ENCODE results near the gene STAT5B.
A peak's percentile ranks its signal among the peaks of the same experiment; 100 is the strongest.
"Not testable (repeated sequence)": the region's sequence is repeated elsewhere in the genome, so short reads cannot be mapped to it uniquely, and the experiment has no call there.

Gene STAT5B

GRCh38 chr17:42266918-42267766 lies 9.0 kb downstream of the STAT5B start:
- DNase-seq (ENCODE audit: low read depth): peak; percentile 74

DNA sequence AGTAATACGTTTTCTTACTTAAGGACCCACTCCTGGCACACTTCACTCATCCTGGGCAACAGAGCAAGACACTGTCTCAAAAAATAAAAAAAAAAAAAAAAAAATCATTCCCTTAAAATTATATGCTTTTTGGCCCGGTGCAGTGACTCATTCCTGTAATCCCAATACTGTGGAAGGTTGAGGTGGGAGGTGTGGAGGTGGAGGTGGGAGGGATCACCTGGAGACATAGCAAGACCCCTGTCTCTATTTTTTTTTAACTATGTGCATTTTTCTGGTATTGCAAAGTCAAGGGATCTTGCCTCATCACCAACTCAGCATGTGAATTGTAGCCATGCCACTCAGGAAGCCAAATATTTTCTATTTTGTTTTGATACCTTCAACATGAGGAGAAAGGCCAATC lies 9.7 kb downstream of the STAT5B start:
- DNase-seq (ENCODE audit: low read depth): no peak

- DNase-seq (ENCODE audit: low read depth): not testable (repeated sequence)
Observed at GRCh38 chr17:42264366-42264765, 11.8 kb downstream of the STAT5B start.

DNA sequence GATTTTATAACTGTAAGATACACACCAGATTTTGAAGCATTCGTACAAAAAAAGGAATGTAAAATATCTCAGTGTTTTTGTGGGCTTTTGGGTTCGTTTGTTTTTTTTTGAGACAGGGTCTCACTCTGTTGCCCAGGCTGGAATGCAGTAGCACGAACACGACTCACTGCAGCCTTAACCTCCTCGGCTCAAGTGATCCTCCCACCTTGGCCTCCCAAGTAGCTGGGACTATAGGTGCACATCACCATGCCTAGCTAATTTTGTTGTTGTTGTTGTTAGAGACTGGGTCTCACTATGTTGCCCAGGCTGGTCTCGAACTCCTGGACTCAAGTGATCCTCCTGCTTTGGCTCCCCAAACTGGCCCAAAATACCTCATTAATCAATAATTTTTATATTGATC lies 15.9 kb downstream of the STAT5B start:
- no peak for DNase-seq (ENCODE audit: low read depth)

DNA sequence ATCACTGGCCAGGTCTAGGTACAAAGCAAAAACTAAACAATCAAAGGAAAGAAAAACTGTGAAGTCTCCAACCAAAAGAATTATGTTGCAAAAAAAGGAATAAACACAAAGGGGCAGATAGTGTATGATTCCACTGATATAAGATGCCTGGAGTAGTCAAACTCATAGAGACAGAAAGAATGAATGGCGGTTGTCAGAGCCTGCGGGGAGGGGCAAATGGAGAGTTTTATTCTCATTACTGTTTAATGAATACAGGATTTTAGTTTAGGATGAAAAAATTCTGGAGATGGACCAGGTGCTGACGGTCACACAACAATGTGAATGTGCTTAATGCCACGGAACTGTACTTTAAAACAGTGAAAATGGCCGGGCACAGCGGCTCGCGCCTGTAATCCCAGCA lies 20.7 kb downstream of the STAT5B start:
- DNase-seq (ENCODE audit: low read depth): no peak

DNA sequence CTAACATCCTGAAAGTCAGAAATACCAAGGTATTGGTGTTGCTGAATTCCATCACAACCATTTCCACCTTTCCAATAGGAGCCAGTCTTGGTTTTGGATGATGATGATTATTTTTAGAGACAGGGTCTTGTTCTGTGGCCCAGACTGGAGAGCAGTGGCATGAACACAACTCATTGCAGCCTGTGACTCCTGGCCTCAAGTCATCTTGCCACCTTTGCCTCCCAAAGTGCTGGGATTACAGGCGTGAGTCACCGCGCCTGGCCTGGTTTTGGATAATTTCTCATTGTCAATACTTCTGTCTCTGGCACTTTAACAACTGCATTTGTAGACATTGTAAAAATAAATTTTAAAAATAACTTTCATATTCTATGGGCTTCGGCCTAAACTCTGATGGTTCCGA lies 22.6 kb downstream of the STAT5B start:
- no peak for DNase-seq (ENCODE audit: low read depth)

GRCh38 chr17:42252597-42253550 lies 23.3 kb downstream of the STAT5B start:
- no peak for DNase-seq (ENCODE audit: low read depth)

GRCh38 chr17:42251115-42251514 lies 25.1 kb downstream of the STAT5B start:
- no peak for DNase-seq (ENCODE audit: low read depth)

DNA sequence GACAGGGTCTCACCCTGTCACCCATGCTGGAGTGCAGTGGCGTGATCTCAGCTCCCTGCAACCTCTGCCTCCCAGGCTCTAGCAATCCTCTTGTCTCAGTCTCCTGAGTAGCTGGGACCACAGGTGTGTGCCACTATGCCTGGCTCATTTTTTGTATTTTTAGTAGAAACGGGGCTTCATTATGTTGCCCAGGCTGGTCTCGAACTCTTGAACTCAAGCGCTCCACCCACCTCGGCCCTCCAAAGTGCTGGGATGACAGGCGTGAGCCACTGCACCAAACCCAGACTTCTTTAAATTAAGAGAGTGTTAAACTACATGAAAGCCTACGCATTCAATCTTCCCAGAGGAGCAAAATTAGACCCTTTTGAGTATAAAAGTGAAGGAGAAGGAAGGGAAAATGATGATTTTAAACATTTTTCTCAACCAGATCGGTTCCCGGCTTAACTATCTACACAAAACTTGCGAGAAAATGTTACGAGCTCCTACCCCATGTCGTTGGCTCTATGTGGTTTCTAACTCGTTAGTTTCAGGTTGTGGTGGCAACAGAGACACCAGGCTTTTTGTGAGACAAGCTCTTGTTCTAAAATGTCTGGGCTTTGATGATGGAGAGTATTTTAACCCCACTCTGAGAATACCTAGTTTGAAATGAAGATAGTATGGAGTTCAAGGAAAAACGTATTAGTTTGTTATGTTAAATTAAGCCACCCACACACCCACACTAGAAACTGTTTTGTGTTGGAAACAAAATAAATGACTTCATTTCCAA lies 26.3 kb downstream of the STAT5B start:
- no peak for DNase-seq (ENCODE audit: low read depth)

DNA sequence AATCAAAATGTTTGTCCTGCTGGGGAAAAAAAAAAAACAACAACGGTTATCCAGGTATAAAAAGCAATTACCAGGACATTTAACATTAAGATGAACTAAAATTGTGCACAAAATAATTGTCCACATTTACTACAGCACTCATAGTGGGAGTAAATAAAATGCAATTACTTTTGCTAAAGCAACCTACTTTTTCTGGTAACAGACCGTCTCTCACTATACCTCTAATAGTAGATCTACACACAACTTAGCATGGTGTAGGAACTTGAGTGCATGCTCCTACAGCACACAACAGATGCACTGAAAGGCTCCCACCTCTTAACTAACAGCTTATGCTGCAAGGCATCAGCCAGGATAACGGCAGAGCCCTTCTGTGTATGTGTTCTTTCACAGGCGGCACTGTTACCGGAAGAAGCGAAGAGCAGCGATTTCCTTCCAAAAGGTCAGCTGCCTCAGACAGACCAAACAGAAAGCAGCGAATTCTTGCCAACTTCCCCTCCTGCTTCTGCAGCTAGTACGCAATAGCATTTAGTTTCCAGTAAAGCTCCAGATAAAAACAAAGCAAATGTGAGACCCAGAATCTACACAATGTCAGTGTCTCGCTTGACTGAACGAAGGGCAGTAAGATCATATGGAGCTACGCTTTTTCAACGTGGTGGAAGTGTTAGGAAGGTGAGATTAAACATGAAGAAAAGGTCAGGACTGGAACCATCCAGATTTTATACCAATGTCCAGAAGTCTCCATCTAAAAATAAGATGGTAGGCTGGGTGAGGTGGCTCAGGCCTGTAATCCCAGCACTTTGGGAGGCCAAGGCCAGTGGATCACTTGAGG lies 27.6 kb downstream of the STAT5B start:
- peak; percentile 76 for DNase-seq (ENCODE audit: low read depth)

GRCh38 chr17:42247734-42248133 lies 28.5 kb downstream of the STAT5B start:
- DNase-seq (ENCODE audit: low read depth): peak; percentile 64

DNA sequence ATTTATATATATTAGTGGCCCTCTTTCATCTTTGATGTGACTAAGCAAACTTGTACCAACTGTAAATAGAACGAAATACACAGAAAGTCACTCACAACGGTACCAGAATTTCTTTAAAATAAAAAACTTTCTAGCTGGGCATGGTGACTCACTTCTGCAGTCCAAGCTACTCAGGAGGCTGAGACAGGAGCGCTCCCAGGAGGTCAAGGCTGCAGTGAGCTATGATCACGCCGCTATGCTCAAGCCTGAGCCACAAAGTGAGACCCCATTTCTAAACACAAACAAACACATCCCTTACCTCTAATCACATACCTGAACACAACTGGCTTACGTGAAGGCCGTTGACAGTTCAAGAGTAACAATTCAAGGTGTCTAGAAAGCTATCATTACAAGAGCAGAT lies 29.7 kb downstream of the STAT5B start:
- no peak for DNase-seq (ENCODE audit: low read depth)

GRCh38 chr17:42245183-42245582 lies 31.0 kb downstream of the STAT5B start:
- not testable (repeated sequence) for DNase-seq (ENCODE audit: low read depth)

DNA sequence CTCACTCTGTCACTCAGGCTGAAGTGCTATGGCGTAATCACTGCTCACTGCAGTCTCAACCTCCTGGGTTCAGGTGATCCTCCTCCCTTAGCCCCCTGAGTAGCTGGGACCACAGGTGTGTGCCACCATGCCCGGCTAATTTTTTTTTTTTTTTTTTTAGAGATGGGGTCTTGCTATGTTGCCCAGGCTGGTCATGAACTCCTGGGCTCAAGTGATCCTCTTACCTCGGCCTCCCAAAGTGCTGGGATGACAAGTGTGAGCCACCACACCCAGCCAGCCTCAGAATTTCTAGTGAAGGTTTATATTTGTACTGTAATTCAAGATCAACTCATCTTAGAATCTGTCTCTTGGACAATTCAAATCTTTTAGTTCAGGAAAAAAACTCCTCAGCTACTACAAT lies 32.1 kb downstream of the STAT5B start:
- not testable (repeated sequence) for DNase-seq (ENCODE audit: low read depth)

- no peak for DNase-seq (ENCODE audit: low read depth)
Observed at GRCh38 chr17:42243493-42243982, 32.7 kb downstream of the STAT5B start.

- DNase-seq (ENCODE audit: low read depth): no peak
Observed at GRCh38 chr17:42241871-42242270, 34.3 kb downstream of the STAT5B start.

- not testable (repeated sequence) for DNase-seq (ENCODE audit: low read depth)
Observed at GRCh38 chr17:42240863-42241262, 35.3 kb downstream of the STAT5B start.

DNA sequence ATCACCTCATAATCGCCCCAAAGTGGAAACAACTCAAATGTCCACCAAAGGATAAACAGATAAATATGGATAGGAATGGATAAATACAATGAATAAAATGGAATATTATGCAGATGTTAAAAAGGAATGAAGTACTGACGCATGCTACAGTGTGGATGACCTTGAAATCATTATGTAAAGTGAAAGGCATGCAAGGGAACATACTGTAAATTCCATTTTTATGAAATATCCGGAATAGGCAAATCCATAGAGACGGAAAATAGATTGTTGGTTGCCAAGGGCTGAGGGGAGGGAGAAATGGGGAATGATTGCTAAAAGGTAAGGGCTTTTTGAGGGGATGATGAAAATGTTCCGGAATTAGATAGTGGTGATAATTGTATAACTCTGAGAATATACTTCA lies 36.0 kb downstream of the STAT5B start:
- DNase-seq (ENCODE audit: low read depth): no peak

DNA sequence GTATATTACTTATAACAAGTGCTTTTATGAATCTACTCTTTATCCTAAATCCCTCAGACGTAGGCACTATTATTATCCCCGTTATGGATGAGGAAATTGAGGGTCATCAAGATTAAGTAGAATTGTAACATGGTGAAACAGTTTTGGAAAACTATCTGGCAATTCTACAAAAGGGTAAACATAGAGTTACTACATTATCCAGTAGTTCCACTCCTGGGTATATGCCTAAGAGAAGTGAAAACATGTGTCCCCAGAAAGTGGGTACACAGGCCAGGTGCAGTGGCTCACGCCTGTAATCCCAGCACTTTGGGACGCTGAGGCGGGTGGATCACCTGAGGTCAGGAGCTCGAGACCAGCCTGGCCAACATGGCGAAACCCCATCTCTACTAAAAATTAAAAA lies 36.6 kb downstream of the STAT5B start:
- not testable (repeated sequence) for DNase-seq (ENCODE audit: low read depth)

- no peak for DNase-seq (ENCODE audit: low read depth)
Observed at GRCh38 chr17:42236760-42237159, 39.4 kb downstream of the STAT5B start.

DNA sequence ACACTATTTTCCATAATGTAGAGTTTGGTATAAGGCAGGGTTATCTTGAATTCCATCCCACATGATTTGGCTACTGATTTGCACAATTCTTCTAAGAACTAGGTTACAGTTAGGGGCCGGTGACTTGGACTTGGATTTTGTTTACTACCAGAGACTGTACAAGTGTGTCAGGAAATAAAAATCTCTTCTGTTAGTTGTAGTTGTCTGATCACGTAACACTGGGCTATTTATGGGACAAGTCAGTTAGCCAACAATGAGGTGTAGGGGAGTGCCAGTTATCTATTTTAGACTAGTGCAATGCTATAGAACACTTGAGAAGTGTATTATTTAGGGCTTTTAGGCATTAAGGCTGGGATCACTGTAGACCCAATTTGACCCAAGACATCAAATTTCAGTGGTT lies 42.2 kb downstream of the STAT5B start:
- DNase-seq (ENCODE audit: low read depth): no peak

Measured in GM04504 (cell line).